ENCODE data around the gene TRIL. TPM values are rescaled to one million over a fixed set of nuclear protein-coding genes. Genes with fewer than 3 reads are reported as not detected.

Gene TRIL
- total and polyA plus RNA-seq, 2 of the 4 experiments (the other 2 are of a cell fraction) = under 0.01 to 0.09 TPM

GRCh38 chr7:28984217-28984616, 26.1 kb upstream of the TRIL start:
- no peak for ATAC-seq (ENCODE audit: low read depth)
- no peaks in the 10 kb centered on the region for H3K27me3 ChIP-seq (ENCODE audit: control insufficient read depth, insufficient read depth, low read length)
- peak overlapping the region; percentile 59 for H4K5ac ChIP-seq (ENCODE audit: low read depth, low read length)
- peak overlapping the region; percentile 64 for H3K4ac ChIP-seq (ENCODE audit: low read depth, low read length)
- peak overlapping the region; percentile 78 for H2BK120ac ChIP-seq (ENCODE audit: low read depth, low read length)
- peaks cover 12% of the 10 kb centered on the region for H3K9me1 ChIP-seq (ENCODE audit: insufficient read depth, low read length)
- no peak for TF ChIP-seq FOS (IDR thresholded peaks at IDR 0.05; ENCODE audit: low read depth, low read length)
- no peaks in the 10 kb centered on the region for H4K20me1 ChIP-seq (ENCODE audit: insufficient read depth, low read length)
- H3K9me3 ChIP-seq (ENCODE audit: control insufficient read depth, insufficient read depth, low read length) = no peaks in the 10 kb centered on the region
- no peak overlapping the region for H3K4me3 ChIP-seq (ENCODE audit: insufficient read depth, low read depth, low read length)
- H3K27ac ChIP-seq (ENCODE audit: insufficient read depth, low read length) = peak overlapping the region; percentile 48; the same call in 1 of the 2 replicates
- H3K14ac ChIP-seq (replicated peaks; ENCODE audit: low read depth, low read length) = peak overlapping the region; percentile 20; the same call in 1 of the 2 replicates
- H3K23ac ChIP-seq (ENCODE audit: low read depth, low read length) = no peak overlapping the region
- BruUV-seq (replicated peaks) = no TSS peak
- H3K18ac ChIP-seq (ENCODE audit: low read depth, low read length) = peak overlapping the region; percentile 87
- H2AK9ac ChIP-seq (replicated peaks; ENCODE audit: low read depth, low read length, poor library complexity) = no peak overlapping the region
- no peak overlapping the region for H3K56ac ChIP-seq (ENCODE audit: extremely low read depth, insufficient read depth, low read length)
- 0 out of 3 replicates have a peak overlapping the region, but pooled peaks have one; percentile 25 for H2BK15ac ChIP-seq (ENCODE audit: low read depth, low read length)
- H3K79me1 ChIP-seq (ENCODE audit: low read depth in 1 of 2, low read length in 2 of 2) = no peaks in the 10 kb centered on the region
- H2AFZ ChIP-seq (replicated peaks; ENCODE audit: low read length, poor library complexity) = peak overlapping the region; percentile 24
- no peak overlapping the region for H4K8ac ChIP-seq (ENCODE audit: low read depth in 2 of 2, low read length in 2 of 2)
- peak overlapping the region; percentile 77 for H2BK20ac ChIP-seq (ENCODE audit: low read depth, low read length)
- peak overlapping the region; percentile 31; the same call in 1 of the 2 replicates for H2AK5ac ChIP-seq (ENCODE audit: low read depth, low read length)
- dilution Hi-C loops (cut with HindIII; ENCODE audit: low sequenced_read_pairs, unreplicated experiment) (no loop called here), intact Hi-C loops (cut with micrococcal nuclease) (no loop called here), in situ Hi-C loops (cut with MboI; ENCODE audit: low sequenced_read_pairs) (no loop called here)
- no peak overlapping the region for H3K4me2 ChIP-seq (ENCODE audit: low read depth, low read length)
- ChIA-PET CTCF (interaction anchor here (0.6 to 1.2 kb wide), 2 partner anchors 27 to 1296 kb away, joined by 3 to 6 read pairs; no protein-coding TSS in a partner anchor), POLR2A (ENCODE audit: unreplicated experiment) (no interaction called here)
- no peak for DNase-seq
- peaks cover 21% of the 10 kb centered on the region for H3K4me1 ChIP-seq (ENCODE audit: control insufficient read depth, insufficient read depth, low read length)
- no peak overlapping the region for H3K9ac ChIP-seq (ENCODE audit: low read depth, low read length)
- H4K91ac ChIP-seq (ENCODE audit: insufficient read depth, low read depth, low read length) = peak overlapping the region; percentile 61
- H3K36me3 ChIP-seq (ENCODE audit: control insufficient read depth, insufficient read depth, low read length) = no peaks in the 10 kb centered on the region
- no peak overlapping the region for H2BK5ac ChIP-seq (ENCODE audit: low read depth, low read length, poor library complexity, severe bottlenecking)
